WTC11 (cell line): Measurements from ENCODE around the gene TMCC1. TPM values are rescaled to one million over a fixed set of nuclear protein-coding genes. Genes with fewer than 3 reads are reported as not detected.
A peak's percentile ranks its signal among the peaks of the same experiment; 100 is the strongest.

ENCODE experiments used
- ATF2 ChIP-seq: sonication (generic); formaldehyde crosslinking; IDR thresholded peaks from 2 replicates; pipeline ENCODE4 v1.8.1; 2022; ENCODE audit warnings: low read depth, missing genetic modification reagents, borderline replicate concordance
- EMX1 ChIP-seq: fragments of 250-450 bp; sonication (Bioruptor Pico); IDR thresholded peaks from 2 replicates; pipeline ENCODE4 v1.8.0; 2021; ENCODE audit warnings: mild to moderate bottlenecking
- ETV6 ChIP-seq: sonication (generic); formaldehyde crosslinking; IDR thresholded peaks from 2 replicates; pipeline ENCODE4 v1.8.1; 2022; ENCODE audit warnings: mild to moderate bottlenecking, missing genetic modification reagents
- FOXJ3 ChIP-seq: sonication (generic); formaldehyde crosslinking; IDR thresholded peaks from 2 replicates; pipeline ENCODE4 v1.9.0; 2021; ENCODE audit warnings: missing genetic modification reagents, mild to moderate bottlenecking, borderline replicate concordance
- FOXK1 ChIP-seq: sonication (generic); formaldehyde crosslinking; IDR thresholded peaks from 2 replicates; pipeline ENCODE4 v1.8.0; 2022; ENCODE audit warnings: mild to moderate bottlenecking, moderate library complexity, missing genetic modification reagents
- HMGXB4 ChIP-seq: sonication (generic); formaldehyde crosslinking; IDR thresholded peaks from 2 replicates; pipeline ENCODE4 v1.8.1; 2023; ENCODE audit warnings: mild to moderate bottlenecking, moderate library complexity, missing genetic modification reagents
- JAZF1 ChIP-seq: fragments of 250-450 bp; sonication (Bioruptor Pico); IDR thresholded peaks from 2 replicates; pipeline ENCODE4 v1.9.0; 2021; ENCODE audit warnings: moderate library complexity, mild to moderate bottlenecking, inconsistent platforms
- MXD4 ChIP-seq: fragments of 250-450 bp; sonication (Bioruptor Pico); IDR thresholded peaks from 2 replicates; pipeline ENCODE4 v1.8.0; 2021; ENCODE audit warnings: mild to moderate bottlenecking, moderate library complexity, borderline replicate concordance
- NFE2L1 ChIP-seq: sonication (generic); formaldehyde crosslinking; IDR thresholded peaks from 2 replicates; pipeline ENCODE4 v1.8.1; 2023; ENCODE audit warnings: missing genetic modification reagents
- NFYB ChIP-seq: sonication (generic); formaldehyde crosslinking; conservative IDR thresholded peaks from 2 replicates; pipeline ENCODE4 v1.8.0; 2022; ENCODE audit warnings: low read depth, missing genetic modification reagents
- NR3C1 ChIP-seq: sonication (generic); formaldehyde crosslinking; conservative IDR thresholded peaks from 2 replicates; pipeline ENCODE4 v1.8.1; 2023; ENCODE audit warnings: low read depth, mild to moderate bottlenecking, missing genetic modification reagents
- RELA ChIP-seq: sonication (generic); formaldehyde crosslinking; IDR thresholded peaks from 2 replicates; pipeline ENCODE4 v1.8.1; 2022; ENCODE audit warnings: missing genetic modification reagents, mild to moderate bottlenecking, borderline replicate concordance
- SMAD3 ChIP-seq: sonication (generic); formaldehyde crosslinking; IDR thresholded peaks from 2 replicates; pipeline ENCODE4 v1.8.0; 2022; ENCODE audit warnings: missing genetic modification reagents, mild to moderate bottlenecking, borderline replicate concordance
- SOX15 ChIP-seq: fragments of 250-450 bp; sonication (Bioruptor Pico); IDR thresholded peaks from 2 replicates; pipeline ENCODE4 v1.9.0; 2021; ENCODE audit warnings: mild to moderate bottlenecking
- STAT6 ChIP-seq: sonication (generic); formaldehyde crosslinking; conservative IDR thresholded peaks from 2 replicates; pipeline ENCODE4 v1.8.1; 2023; ENCODE audit warnings: mild to moderate bottlenecking, low read depth, missing genetic modification reagents, moderate library complexity
- ZNF138 ChIP-seq: sonication (generic); formaldehyde crosslinking; conservative IDR thresholded peaks from 2 replicates; pipeline ENCODE4 v1.8.1; 2022; ENCODE audit warnings: mild to moderate bottlenecking, moderate library complexity, missing genetic modification reagents
- ZNF396 ChIP-seq: fragments of 250-450 bp; sonication (Bioruptor Pico); IDR thresholded peaks from 2 replicates; pipeline ENCODE4 v1.8.0; 2021; ENCODE audit warnings: mild to moderate bottlenecking, moderate library complexity, borderline replicate concordance
- total RNA-seq: library from RNA; stranded (reverse); gene quantifications from 3 replicates; pipeline ENCODE4 v1.2.3, GENCODE V29; 2021
- TF ChIP-seq, protein P1 (sequence below): sonication (generic); formaldehyde crosslinking; IDR thresholded peaks from 2 replicates; pipeline ENCODE4 v1.8.1; 2023; ENCODE audit warnings: mild to moderate bottlenecking, missing genetic modification reagents, borderline replicate concordance
- TF ChIP-seq, protein P2 (sequence below): fragments of 250-450 bp; sonication (Bioruptor Pico); IDR thresholded peaks from 2 replicates; pipeline ENCODE4 v1.9.0; 2021; ENCODE audit warnings: mild to moderate bottlenecking
- TF ChIP-seq, protein P3 (sequence below): sonication (generic); formaldehyde crosslinking; IDR thresholded peaks from 2 replicates; pipeline ENCODE4 v1.8.1; 2022; ENCODE audit warnings: missing genetic modification reagents, borderline replicate concordance

Gene TMCC1
- total RNA-seq, 1 experiment from 2014 or later, result 29.3 TPM

DNA sequence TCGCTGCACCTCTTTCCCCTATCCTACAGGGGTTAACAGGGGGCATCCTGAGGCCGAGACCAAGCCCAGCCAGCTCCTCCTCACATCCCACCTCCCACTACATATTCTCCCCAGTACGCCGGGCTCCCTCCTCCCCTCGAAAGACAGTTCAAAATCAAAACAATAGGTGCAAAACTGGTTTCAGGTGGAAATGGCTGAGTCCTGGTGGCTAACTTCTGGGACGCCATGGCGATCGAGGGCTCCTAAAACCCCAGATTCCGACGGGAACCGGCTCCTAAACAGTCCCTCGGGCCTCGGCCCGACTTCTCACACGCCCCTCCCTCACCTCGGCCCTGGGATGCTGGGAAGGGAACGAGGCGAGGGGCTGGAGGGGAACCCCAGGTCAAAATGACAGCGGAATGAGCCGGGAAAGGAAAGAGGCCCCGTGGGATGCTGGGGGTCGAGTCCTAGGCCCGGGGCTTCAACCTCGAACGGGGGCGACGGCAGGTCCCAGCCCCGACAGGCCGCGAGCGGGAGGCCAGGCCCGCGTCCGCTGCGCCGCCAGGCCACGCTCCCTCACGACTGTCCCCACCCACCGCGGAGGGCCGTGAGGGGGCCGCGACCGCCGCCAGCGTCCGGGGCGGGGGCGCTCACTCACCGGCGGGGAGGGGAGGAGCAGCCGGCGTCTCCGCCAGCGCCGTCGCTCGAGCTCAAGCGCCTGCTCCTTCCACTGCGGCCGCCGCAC is 492 bp downstream of the TMCC1 start (continued):
- TF ChIP-seq, protein P1, sequence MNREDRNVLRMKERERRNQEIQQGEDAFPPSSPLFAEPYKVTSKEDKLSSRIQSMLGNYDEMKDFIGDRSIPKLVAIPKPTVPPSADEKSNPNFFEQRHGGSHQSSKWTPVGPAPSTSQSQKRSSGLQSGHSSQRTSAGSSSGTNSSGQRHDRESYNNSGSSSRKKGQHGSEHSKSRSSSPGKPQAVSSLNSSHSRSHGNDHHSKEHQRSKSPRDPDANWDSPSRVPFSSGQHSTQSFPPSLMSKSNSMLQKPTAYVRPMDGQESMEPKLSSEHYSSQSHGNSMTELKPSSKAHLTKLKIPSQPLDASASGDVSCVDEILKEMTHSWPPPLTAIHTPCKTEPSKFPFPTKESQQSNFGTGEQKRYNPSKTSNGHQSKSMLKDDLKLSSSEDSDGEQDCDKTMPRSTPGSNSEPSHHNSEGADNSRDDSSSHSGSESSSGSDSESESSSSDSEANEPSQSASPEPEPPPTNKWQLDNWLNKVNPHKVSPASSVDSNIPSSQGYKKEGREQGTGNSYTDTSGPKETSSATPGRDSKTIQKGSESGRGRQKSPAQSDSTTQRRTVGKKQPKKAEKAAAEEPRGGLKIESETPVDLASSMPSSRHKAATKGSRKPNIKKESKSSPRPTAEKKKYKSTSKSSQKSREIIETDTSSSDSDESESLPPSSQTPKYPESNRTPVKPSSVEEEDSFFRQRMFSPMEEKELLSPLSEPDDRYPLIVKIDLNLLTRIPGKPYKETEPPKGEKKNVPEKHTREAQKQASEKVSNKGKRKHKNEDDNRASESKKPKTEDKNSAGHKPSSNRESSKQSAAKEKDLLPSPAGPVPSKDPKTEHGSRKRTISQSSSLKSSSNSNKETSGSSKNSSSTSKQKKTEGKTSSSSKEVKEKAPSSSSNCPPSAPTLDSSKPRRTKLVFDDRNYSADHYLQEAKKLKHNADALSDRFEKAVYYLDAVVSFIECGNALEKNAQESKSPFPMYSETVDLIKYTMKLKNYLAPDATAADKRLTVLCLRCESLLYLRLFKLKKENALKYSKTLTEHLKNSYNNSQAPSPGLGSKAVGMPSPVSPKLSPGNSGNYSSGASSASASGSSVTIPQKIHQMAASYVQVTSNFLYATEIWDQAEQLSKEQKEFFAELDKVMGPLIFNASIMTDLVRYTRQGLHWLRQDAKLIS (CRISPR knock-in tag), result no peak
- TF ChIP-seq ZNF396 (CRISPR knock-in tag) (no peak), SMAD3 (no peak), SOX15 (CRISPR knock-in tag) (no peak), ETV6 (no peak), NFYB (no peak), ATF2 (CRISPR knock-in tag) (no peak), HMGXB4 (peak; percentile 67; the same call in 1 of the 2 replicates), ZNF138 (CRISPR knock-in tag) (no peak), EMX1 (no peak), JAZF1 (CRISPR knock-in tag) (no peak), STAT6 (CRISPR knock-in tag) (no peak), RELA (CRISPR knock-in tag) (peak; percentile 85; the same call in 1 of the 2 replicates), FOXK1 (no peak), NR3C1 (CRISPR knock-in tag) (0 out of 2 replicates have a peak, but pooled peaks have one; percentile 51), FOXJ3 (CRISPR knock-in tag) (no peak), NFE2L1 (CRISPR knock-in tag) (no peak), MXD4 (no peak)
- TF ChIP-seq, protein P2, sequence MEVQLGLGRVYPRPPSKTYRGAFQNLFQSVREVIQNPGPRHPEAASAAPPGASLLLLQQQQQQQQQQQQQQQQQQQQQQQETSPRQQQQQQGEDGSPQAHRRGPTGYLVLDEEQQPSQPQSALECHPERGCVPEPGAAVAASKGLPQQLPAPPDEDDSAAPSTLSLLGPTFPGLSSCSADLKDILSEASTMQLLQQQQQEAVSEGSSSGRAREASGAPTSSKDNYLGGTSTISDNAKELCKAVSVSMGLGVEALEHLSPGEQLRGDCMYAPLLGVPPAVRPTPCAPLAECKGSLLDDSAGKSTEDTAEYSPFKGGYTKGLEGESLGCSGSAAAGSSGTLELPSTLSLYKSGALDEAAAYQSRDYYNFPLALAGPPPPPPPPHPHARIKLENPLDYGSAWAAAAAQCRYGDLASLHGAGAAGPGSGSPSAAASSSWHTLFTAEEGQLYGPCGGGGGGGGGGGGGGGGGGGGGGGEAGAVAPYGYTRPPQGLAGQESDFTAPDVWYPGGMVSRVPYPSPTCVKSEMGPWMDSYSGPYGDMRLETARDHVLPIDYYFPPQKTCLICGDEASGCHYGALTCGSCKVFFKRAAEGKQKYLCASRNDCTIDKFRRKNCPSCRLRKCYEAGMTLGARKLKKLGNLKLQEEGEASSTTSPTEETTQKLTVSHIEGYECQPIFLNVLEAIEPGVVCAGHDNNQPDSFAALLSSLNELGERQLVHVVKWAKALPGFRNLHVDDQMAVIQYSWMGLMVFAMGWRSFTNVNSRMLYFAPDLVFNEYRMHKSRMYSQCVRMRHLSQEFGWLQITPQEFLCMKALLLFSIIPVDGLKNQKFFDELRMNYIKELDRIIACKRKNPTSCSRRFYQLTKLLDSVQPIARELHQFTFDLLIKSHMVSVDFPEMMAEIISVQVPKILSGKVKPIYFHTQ (CRISPR knock-in tag), result no peak
- TF ChIP-seq, protein P3, sequence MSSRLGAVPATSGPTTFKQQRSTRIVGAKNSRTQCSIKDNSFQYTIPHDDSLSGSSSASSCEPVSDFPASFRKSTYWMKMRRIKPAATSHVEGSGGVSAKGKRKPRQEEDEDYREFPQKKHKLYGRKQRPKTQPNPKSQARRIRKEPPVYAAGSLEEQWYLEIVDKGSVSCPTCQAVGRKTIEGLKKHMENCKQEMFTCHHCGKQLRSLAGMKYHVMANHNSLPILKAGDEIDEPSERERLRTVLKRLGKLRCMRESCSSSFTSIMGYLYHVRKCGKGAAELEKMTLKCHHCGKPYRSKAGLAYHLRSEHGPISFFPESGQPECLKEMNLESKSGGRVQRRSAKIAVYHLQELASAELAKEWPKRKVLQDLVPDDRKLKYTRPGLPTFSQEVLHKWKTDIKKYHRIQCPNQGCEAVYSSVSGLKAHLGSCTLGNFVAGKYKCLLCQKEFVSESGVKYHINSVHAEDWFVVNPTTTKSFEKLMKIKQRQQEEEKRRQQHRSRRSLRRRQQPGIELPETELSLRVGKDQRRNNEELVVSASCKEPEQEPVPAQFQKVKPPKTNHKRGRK (CRISPR knock-in tag), result no peak
